ENCODE measurements around the gene COL11A2.

The COL11A2 gene

GRCh38 chr6:33217681-33218080 lies 25.4 kb upstream of the COL11A2 start:
- TF ChIP-seq CTCF (IDR thresholded peaks at IDR 0.05; ENCODE audit: borderline replicate concordance, insufficient read depth, low read depth, low read length), result no peak
- H3K4me3 ChIP-seq (ENCODE audit: low read depth, low read length), result no peak overlapping the region

DNA sequence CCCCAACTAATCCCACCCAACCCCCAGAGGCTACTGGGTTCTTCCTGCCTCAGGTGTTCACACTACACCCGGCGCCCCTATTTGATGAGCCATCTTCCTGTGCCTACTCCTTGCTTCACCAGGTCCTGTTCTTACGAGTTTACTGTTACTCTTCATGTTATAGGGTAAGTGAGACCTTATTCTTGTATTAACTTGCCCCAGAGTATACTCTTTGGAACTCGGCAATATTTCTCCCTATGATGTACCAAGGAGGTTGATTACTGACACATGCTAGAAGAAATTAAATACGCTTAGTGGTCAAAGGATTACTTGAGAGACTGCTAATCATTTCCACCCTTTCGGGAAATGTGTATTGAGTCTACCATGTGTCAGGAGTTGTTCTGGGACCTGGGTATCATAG lies 25.0 kb upstream of the COL11A2 start:
- H3K4me3 ChIP-seq (ENCODE audit: low read depth, low read length), result no peak overlapping the region
- TF ChIP-seq CTCF (IDR thresholded peaks at IDR 0.05; ENCODE audit: borderline replicate concordance, insufficient read depth, low read depth, low read length), result no peak

GRCh38 chr6:33216117-33216649 lies 23.9 kb upstream of the COL11A2 start:
- H3K4me3 ChIP-seq (ENCODE audit: low read depth, low read length), result no peak overlapping the region

GRCh38 chr6:33215271-33216116 lies 23.2 kb upstream of the COL11A2 start:
- TF ChIP-seq CTCF (IDR thresholded peaks at IDR 0.05; ENCODE audit: borderline replicate concordance, insufficient read depth, low read depth, low read length), result no peak
- no peak overlapping the region for H3K4me3 ChIP-seq (ENCODE audit: low read depth, low read length)

More at GRCh38 chr6:33216117-33216649, 23.9 kb upstream of the COL11A2 start:
- TF ChIP-seq CTCF (IDR thresholded peaks at IDR 0.05; ENCODE audit: borderline replicate concordance, insufficient read depth, low read depth, low read length), result no peak

- TF ChIP-seq CTCF (IDR thresholded peaks at IDR 0.05; ENCODE audit: borderline replicate concordance, insufficient read depth, low read depth, low read length), result no peak
- no peak overlapping the region for H3K4me3 ChIP-seq (ENCODE audit: low read depth, low read length)
Measured at GRCh38 chr6:33213989-33214335, 21.7 kb upstream of the COL11A2 start.

DNA sequence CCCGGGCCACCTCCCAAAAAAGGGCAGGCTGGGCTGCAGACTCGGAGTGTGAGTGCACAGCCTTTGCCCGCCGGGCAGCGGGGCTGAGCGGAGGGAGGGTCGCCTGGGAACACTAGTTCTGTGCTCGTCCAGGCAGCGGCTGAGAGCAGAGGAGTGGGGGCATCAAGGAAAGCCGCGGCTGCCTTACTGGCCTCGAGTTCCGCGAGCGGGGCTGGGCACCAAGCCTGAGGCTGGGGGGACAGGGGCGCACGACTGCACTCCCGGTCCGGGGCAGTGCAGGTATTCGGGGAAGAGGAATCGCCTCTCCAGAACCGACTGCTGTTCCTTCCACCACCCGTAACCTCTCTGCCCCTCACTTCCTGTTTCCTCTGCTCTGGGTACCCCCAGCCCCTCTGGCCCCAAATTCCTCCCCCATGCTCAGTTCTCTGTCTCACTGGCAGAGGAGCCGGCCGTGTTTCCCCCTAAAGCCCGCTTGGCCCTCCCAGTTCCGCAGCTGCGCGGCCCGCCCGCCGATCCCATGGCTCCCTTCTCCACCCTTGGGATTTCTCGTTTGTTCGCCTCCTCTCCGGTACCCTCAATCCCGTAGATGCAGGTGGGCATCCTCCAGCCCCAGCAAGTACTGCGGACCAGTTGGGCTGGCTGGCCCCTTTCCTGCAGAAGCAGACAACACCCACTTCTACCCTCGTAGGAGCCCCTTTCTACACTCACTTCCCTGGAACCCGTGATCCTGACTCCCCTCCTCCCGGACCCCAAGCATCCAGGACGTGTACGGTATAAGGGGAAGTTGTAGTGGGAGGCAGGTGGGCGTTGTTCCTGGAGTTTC lies 21.1 kb upstream of the COL11A2 start:
- no peak overlapping the region for H3K4me3 ChIP-seq (ENCODE audit: low read depth, low read length)
- no peak for TF ChIP-seq CTCF (IDR thresholded peaks at IDR 0.05; ENCODE audit: borderline replicate concordance, insufficient read depth, low read depth, low read length)
